ENCODE data around the gene AK3. TPM values are rescaled to one million over a fixed set of nuclear protein-coding genes. Genes with fewer than 3 reads are reported as not detected.

AK3 gene
- total and polyA plus RNA-seq, 10 of the 15 experiments (the other 5 are each of a cell fraction or from before 2014, with no cell fraction given) = 14.2 to 86.6 (median 43.9) TPM

DNA sequence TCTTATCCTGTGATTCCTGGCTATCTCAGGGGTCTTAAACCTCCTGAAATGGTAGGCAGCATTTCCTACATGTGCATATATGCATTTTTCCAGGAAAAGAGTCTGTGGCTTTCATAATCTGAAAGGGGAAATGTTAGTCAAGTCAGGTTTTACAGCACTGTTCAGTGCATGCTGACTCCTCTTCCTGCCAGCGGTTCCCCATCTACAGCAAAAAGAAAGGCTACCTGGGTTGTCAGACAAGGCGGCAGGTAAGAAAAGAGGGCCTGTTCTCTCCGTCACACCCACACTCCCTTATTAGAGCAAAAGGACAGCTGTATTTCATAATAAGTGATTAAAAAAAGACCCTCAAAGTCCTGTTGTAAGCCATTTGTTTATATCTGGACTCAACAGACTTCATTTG, 70.4 kb downstream of the AK3 start:
- no TSS peak for BruUV-seq (replicated peaks)
- ChIA-PET RAD21 (ENCODE audit: unreplicated experiment) (no interaction called here), CTCF (no interaction called here), SMC1A (ENCODE audit: uncharacterized antibody, unreplicated experiment) (no interaction called here), POLR2A (no interaction called here)
- DNase-seq (ENCODE audit: low read depth, low spot score) (no peak), FAIRE-seq (no peak), ATAC-seq (no peak)
- Histone ChIP-seq H2AFZ (ENCODE audit: control insufficient read depth, low read depth, low read length) (no peak overlapping the region), H3K4me1 (ENCODE audit: control insufficient read depth, insufficient read depth, low read length) (peaks cover under 1% of the 10 kb centered on the region), H3K9me3 (replicated peaks; ENCODE audit: control insufficient read depth, insufficient read depth, low read length) (no peaks in the 10 kb centered on the region), H4K20me1 (ENCODE audit: control insufficient read depth, insufficient read depth) (no peaks in the 10 kb centered on the region), H3K9ac (ENCODE audit: control insufficient read depth, insufficient read depth, low read length) (no peak overlapping the region), H3K27me3 (replicated peaks in 1 of 2; ENCODE audit: control insufficient read depth in 2 of 2, insufficient read depth in 2 of 2, low read length in 1 of 2) (no peaks in the 10 kb centered on the region), H3K27ac (ENCODE audit: control insufficient read depth, insufficient read depth) (no peak overlapping the region), H3K79me2 (ENCODE audit: control insufficient read depth, insufficient read depth, low read length) (no peaks in the 10 kb centered on the region), H3K36me3 (ENCODE audit: control insufficient read depth in 2 of 2, insufficient read depth in 2 of 2, low read length in 1 of 2) (no peaks in the 10 kb centered on the region), H3K4me2 (ENCODE audit: control insufficient read depth, insufficient read depth) (no peak overlapping the region), H3K4me3 (no peak overlapping the region)
- intact Hi-C loops (cut with micrococcal nuclease; ENCODE audit: unreplicated experiment) (no loop called here), in situ Hi-C loops (cut with MboI) (no loop called here)
- no peak for TF ChIP-seq SMC3 (IDR thresholded peaks at IDR 0.05; ENCODE audit: borderline replicate concordance, low read length)
- TF ChIP-seq ATF7 (IDR thresholded peaks at IDR 0.05; ENCODE audit: low read depth) = no peak
- 81% methylated on average over 3 of the region's 3 CpGs for WGBS (ENCODE audit: insufficient coverage, insufficient replicate concordance, low lambda C conversion rate, missing lambda C conversion rate)

- CTCF ChIA-PET = interaction anchor here (0.6 kb wide), 1 partner anchor 127 kb away, joined by 3 read pairs; no protein-coding TSS in a partner anchor
Observed at GRCh38 chr9:4669890-4670289, 71.1 kb downstream of the AK3 start.

More at GRCh38 chr9:4669890-4670289, 71.1 kb downstream of the AK3 start:
- H3K9me3 ChIP-seq (replicated peaks; ENCODE audit: control insufficient read depth, insufficient read depth, low read length) = no peaks in the 10 kb centered on the region
- no peaks in the 10 kb centered on the region for H4K20me1 ChIP-seq (ENCODE audit: control insufficient read depth, insufficient read depth)
- ATAC-seq = no peak
- intact Hi-C loops (cut with micrococcal nuclease; ENCODE audit: unreplicated experiment) (loop anchor here (10.0 kb wide), 1 partner anchor 775 kb away; no protein-coding TSS in a partner anchor), in situ Hi-C loops (cut with MboI) (no loop called here)
- DNase-seq (ENCODE audit: low read depth, low spot score) = no peak
- H3K27ac ChIP-seq (ENCODE audit: control insufficient read depth, insufficient read depth) = no peak overlapping the region
- no peak overlapping the region for H3K4me2 ChIP-seq (ENCODE audit: control insufficient read depth, insufficient read depth)
- RAD21 ChIA-PET (ENCODE audit: unreplicated experiment) = no interaction called here
- POLR2A ChIA-PET = no interaction called here
- SMC1A ChIA-PET (ENCODE audit: uncharacterized antibody, unreplicated experiment) = interaction anchor here (0.6 kb wide), 1 partner anchor 636 kb away, joined by 3 read pairs; no protein-coding TSS in a partner anchor
- BruUV-seq (replicated peaks) = no TSS peak
- H3K36me3 ChIP-seq (ENCODE audit: control insufficient read depth in 2 of 2, insufficient read depth in 2 of 2, low read length in 1 of 2) = no peaks in the 10 kb centered on the region
- no peak for FAIRE-seq
- H3K9ac ChIP-seq (ENCODE audit: control insufficient read depth, insufficient read depth, low read length) = no peak overlapping the region
- no peaks in the 10 kb centered on the region for H3K27me3 ChIP-seq (replicated peaks in 1 of 2; ENCODE audit: control insufficient read depth in 2 of 2, insufficient read depth in 2 of 2, low read length in 1 of 2)
- no peak overlapping the region for H3K4me3 ChIP-seq
- no peak overlapping the region for H2AFZ ChIP-seq (ENCODE audit: control insufficient read depth, low read depth, low read length)
- H3K79me2 ChIP-seq (ENCODE audit: control insufficient read depth, insufficient read depth, low read length) = no peaks in the 10 kb centered on the region
- TF ChIP-seq, protein P1, sequence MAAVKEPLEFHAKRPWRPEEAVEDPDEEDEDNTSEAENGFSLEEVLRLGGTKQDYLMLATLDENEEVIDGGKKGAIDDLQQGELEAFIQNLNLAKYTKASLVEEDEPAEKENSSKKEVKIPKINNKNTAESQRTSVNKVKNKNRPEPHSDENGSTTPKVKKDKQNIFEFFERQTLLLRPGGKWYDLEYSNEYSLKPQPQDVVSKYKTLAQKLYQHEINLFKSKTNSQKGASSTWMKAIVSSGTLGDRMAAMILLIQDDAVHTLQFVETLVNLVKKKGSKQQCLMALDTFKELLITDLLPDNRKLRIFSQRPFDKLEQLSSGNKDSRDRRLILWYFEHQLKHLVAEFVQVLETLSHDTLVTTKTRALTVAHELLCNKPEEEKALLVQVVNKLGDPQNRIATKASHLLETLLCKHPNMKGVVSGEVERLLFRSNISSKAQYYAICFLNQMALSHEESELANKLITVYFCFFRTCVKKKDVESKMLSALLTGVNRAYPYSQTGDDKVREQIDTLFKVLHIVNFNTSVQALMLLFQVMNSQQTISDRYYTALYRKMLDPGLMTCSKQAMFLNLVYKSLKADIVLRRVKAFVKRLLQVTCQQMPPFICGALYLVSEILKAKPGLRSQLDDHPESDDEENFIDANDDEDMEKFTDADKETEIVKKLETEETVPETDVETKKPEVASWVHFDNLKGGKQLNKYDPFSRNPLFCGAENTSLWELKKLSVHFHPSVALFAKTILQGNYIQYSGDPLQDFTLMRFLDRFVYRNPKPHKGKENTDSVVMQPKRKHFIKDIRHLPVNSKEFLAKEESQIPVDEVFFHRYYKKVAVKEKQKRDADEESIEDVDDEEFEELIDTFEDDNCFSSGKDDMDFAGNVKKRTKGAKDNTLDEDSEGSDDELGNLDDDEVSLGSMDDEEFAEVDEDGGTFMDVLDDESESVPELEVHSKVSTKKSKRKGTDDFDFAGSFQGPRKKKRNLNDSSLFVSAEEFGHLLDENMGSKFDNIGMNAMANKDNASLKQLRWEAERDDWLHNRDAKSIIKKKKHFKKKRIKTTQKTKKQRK (IDR thresholded peaks at IDR 0.05; ENCODE audit: low read depth, low read length) = no peak
- TF ChIP-seq, protein P2, sequence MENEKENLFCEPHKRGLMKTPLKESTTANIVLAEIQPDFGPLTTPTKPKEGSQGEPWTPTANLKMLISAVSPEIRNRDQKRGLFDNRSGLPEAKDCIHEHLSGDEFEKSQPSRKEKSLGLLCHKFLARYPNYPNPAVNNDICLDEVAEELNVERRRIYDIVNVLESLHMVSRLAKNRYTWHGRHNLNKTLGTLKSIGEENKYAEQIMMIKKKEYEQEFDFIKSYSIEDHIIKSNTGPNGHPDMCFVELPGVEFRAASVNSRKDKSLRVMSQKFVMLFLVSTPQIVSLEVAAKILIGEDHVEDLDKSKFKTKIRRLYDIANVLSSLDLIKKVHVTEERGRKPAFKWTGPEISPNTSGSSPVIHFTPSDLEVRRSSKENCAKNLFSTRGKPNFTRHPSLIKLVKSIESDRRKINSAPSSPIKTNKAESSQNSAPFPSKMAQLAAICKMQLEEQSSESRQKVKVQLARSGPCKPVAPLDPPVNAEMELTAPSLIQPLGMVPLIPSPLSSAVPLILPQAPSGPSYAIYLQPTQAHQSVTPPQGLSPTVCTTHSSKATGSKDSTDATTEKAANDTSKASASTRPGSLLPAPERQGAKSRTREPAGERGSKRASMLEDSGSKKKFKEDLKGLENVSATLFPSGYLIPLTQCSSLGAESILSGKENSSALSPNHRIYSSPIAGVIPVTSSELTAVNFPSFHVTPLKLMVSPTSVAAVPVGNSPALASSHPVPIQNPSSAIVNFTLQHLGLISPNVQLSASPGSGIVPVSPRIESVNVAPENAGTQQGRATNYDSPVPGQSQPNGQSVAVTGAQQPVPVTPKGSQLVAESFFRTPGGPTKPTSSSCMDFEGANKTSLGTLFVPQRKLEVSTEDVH (IDR thresholded peaks at IDR 0.05; ENCODE audit: low read depth, partially characterized antibody) = no peak
- peaks cover 8% of the 10 kb centered on the region for H3K4me1 ChIP-seq (ENCODE audit: control insufficient read depth, insufficient read depth, low read length)
